ENCODE results near the gene PYGO2.
"Not testable (repeated sequence)": the region's sequence is repeated elsewhere in the genome, so short reads cannot be mapped to it uniquely, and the experiment has no call there.

PYGO2 gene

DNA sequence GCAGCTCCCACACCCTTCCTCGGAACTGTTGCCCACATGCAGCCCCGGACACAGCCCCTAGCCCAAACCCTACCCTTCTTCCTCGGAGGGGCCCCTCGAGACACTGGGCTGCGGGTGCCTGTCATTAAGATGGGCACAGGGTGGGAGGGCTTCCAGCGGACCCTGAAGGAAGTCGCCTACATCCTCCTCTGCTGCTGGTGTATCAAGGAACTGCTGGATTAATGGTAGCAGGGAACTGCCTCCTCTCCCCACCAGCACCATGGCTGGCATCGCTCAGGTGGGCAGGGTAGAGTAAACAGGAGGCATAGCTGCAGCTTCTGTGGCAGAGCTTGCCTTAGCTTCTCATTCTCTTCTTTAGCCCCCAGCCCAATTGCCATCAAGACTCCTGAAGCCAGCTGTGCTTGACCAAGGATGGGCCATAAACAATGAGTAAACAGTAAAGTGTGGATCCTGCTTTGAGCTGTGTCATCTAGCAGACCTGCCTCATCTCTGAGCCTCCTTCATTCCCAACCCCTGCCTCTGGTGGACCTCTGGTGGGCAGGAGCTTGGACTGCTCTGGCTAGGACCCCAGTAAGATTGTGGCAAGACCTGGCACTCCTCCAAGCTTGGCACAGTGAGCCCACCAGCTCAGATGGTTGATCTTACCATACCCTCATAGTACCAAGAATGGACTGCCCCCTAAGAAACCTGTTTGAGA lies 32.1 kb upstream of the PYGO2 start, which contains the start of gene LENEP:
LENEP (plus strand) TSS at position 15 of the 697 bp plus-strand sequence; CDS start at position 37, 22 bp downstream.
- H3K27ac ChIP-seq: no peak within 1 kb of the TSS

GRCh38 chr1:154992721-154993571 lies 31.4 kb upstream of the PYGO2 start:
- TF ChIP-seq ZFX (IDR thresholded peaks at IDR 0.05) (no peak), CTCF (conservative IDR thresholded peaks at IDR 0.05) (no peak; the same call in 1 of the 2 replicates)
- no peak overlapping the region for H3K27ac ChIP-seq

More for the DNA sequence above, 32.1 kb upstream of the PYGO2 start, which contains the start of gene LENEP:
- TF ChIP-seq ZFX (IDR thresholded peaks at IDR 0.05) (no peak), CTCF (conservative IDR thresholded peaks at IDR 0.05) (no peak)

GRCh38 chr1:154990276-154990675 lies 28.7 kb upstream of the PYGO2 start:
- no peak for TF ChIP-seq ZFX (IDR thresholded peaks at IDR 0.05)
- TF ChIP-seq CTCF (conservative IDR thresholded peaks at IDR 0.05): no peak
- no peak overlapping the region for H3K27ac ChIP-seq

DNA sequence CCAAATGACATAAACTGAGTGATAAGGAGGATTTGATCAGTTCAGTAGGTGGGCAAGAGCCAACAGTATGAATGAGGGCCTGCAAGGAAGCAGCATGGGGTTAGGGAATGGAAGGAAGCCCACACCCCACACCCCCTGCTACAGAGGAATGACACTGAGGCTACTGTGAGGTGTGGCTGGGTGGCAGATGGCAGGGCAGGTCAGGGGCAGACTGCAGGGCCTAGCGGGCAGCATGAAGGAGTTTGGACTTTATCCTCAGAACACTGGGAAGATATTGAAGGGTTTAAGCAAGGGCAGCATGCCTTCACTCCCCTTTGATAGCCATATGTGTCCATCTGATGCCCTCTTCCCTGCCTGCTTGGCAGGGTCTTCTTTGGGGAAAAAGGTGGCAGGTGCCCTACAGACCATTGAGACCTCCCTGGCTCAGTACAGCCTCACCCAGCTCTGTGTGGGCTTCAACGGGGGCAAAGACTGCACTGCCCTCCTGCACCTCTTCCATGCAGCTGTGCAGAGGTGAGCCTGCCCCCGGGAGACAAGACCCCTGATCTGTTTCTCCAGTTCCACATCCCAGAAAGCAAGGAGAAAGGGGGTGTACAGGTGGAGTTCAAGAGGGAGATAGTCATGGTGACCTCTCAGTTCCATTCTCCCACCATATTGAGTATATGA lies 27.7 kb upstream of the PYGO2 start:
- no peak for TF ChIP-seq ZFX (IDR thresholded peaks at IDR 0.05)
- TF ChIP-seq CTCF (conservative IDR thresholded peaks at IDR 0.05): no peak
- H3K27ac ChIP-seq: no peak overlapping the region

DNA sequence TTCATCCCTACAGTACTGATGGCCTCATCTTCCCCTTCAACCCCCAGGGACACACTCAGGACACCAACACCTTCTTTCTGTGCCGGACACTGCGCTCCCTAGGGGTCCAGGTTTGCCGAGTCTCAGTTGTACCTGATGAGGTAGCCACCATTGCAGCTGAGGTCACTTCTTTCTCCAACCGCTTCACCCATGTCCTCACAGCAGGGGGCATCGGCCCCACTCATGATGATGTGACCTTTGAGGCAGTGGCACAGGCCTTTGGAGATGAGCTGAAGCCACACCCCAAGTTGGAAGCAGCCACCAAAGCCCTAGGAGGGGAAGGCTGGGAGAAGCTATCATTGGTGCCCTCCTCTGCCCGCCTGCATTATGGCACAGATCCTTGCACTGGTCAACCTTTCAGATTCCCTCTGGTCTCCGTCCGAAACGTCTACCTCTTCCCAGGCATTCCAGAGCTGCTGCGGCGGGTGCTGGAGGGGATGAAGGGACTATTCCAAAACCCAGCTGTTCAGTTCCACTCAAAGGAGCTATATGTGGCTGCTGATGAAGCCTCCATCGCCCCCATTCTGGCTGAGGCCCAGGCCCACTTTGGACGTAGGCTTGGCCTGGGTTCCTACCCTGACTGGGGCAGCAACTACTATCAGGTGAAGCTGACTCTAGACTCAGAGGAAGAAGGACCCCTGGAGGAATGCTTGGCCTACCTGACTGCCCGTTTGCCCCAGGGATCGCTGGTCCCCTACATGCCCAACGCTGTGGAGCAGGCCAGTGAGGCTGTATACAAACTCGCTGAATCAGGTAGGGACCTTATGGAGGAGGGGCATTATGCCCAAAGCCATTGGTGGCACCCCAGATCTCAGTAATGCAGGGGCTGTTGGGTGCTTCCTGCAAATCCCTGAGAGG lies 26.7 kb upstream of the PYGO2 start:
- H3K27ac ChIP-seq: no peak overlapping the region
- TF ChIP-seq ZFX (IDR thresholded peaks at IDR 0.05) (no peak), CTCF (conservative IDR thresholded peaks at IDR 0.05) (no peak)

DNA sequence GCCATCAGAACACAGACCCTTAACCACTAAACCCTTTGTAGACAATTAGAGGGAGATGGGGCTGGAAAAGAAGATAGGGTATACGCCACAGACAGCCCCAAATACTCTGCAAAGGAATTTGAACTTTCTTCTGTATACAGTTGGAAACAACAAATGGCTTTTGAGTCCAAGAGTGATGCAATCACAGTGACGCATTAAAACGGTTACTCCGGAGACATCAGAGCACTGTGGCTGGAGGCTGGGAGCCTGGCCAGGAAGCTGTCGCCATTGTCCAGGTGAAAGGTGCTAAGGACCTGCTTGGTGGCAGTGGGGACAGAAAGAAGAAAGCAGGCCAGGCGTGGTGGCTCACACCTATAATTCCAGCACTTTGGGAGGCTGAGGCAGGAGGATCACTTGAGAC lies 25.7 kb upstream of the PYGO2 start:
- H3K27ac ChIP-seq: no peak overlapping the region
- TF ChIP-seq CTCF (conservative IDR thresholded peaks at IDR 0.05) (no peak), ZFX (IDR thresholded peaks at IDR 0.05) (no peak)

GRCh38 chr1:154986736-154987135 lies 25.2 kb upstream of the PYGO2 start:
- H3K27ac ChIP-seq: not testable (repeated sequence)
